Measurements from ENCODE around the gene FADS1.

- TF ChIP-seq, protein P1, sequence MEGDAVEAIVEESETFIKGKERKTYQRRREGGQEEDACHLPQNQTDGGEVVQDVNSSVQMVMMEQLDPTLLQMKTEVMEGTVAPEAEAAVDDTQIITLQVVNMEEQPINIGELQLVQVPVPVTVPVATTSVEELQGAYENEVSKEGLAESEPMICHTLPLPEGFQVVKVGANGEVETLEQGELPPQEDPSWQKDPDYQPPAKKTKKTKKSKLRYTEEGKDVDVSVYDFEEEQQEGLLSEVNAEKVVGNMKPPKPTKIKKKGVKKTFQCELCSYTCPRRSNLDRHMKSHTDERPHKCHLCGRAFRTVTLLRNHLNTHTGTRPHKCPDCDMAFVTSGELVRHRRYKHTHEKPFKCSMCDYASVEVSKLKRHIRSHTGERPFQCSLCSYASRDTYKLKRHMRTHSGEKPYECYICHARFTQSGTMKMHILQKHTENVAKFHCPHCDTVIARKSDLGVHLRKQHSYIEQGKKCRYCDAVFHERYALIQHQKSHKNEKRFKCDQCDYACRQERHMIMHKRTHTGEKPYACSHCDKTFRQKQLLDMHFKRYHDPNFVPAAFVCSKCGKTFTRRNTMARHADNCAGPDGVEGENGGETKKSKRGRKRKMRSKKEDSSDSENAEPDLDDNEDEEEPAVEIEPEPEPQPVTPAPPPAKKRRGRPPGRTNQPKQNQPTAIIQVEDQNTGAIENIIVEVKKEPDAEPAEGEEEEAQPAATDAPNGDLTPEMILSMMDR (IDR thresholded peaks at IDR 0.05) = no peak
- no peak for TF ChIP-seq POLR2A (IDR thresholded peaks at IDR 0.05)
Measured at GRCh38 chr11:61802605-61803004, 14.2 kb downstream of the FADS1 start.
